ENCODE measurements around the gene FAM210B. TPM values are rescaled to one million over a fixed set of nuclear protein-coding genes. Genes with fewer than 3 reads are reported as not detected.

FAM210B gene
- total and polyA plus RNA-seq, 9 of the 15 experiments (the other 6 are each of a cell fraction or from before 2014, with no cell fraction given) = 12.1 to 87.3 (median 47.6) TPM

GRCh38 chr20:56369179-56369578 lies 10.4 kb downstream of the FAM210B start (continued):
- TF ChIP-seq ZNF830 (CRISPR knock-in tag; IDR thresholded peaks at IDR 0.05) (no peak), ESRRA (IDR thresholded peaks at IDR 0.05; ENCODE audit: borderline replicate concordance, low read depth) (no peak), FOXA3 (CRISPR knock-in tag; conservative IDR thresholded peaks at IDR 0.05 in 1 of 2, IDR thresholded peaks at IDR 0.05 in 1 of 2) (no peak), SMAD2 (IDR thresholded peaks at IDR 0.05; ENCODE audit: low read depth, low read length) (no peak), CREB1 (IDR thresholded peaks at IDR 0.05) (no peak), CREB1 (CRISPR knock-in tag; IDR thresholded peaks at IDR 0.05) (no peak), STAT6 (CRISPR knock-in tag; IDR thresholded peaks at IDR 0.05) (no peak)
- TF ChIP-seq, protein P1, sequence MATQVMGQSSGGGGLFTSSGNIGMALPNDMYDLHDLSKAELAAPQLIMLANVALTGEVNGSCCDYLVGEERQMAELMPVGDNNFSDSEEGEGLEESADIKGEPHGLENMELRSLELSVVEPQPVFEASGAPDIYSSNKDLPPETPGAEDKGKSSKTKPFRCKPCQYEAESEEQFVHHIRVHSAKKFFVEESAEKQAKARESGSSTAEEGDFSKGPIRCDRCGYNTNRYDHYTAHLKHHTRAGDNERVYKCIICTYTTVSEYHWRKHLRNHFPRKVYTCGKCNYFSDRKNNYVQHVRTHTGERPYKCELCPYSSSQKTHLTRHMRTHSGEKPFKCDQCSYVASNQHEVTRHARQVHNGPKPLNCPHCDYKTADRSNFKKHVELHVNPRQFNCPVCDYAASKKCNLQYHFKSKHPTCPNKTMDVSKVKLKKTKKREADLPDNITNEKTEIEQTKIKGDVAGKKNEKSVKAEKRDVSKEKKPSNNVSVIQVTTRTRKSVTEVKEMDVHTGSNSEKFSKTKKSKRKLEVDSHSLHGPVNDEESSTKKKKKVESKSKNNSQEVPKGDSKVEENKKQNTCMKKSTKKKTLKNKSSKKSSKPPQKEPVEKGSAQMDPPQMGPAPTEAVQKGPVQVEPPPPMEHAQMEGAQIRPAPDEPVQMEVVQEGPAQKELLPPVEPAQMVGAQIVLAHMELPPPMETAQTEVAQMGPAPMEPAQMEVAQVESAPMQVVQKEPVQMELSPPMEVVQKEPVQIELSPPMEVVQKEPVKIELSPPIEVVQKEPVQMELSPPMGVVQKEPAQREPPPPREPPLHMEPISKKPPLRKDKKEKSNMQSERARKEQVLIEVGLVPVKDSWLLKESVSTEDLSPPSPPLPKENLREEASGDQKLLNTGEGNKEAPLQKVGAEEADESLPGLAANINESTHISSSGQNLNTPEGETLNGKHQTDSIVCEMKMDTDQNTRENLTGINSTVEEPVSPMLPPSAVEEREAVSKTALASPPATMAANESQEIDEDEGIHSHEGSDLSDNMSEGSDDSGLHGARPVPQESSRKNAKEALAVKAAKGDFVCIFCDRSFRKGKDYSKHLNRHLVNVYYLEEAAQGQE (IDR thresholded peaks at IDR 0.05; ENCODE audit: borderline replicate concordance) = no peak
- TF ChIP-seq, protein P1 (CRISPR knock-in tag; IDR thresholded peaks at IDR 0.05; ENCODE audit: low read depth) = no peak
- TF ChIP-seq, protein P2, sequence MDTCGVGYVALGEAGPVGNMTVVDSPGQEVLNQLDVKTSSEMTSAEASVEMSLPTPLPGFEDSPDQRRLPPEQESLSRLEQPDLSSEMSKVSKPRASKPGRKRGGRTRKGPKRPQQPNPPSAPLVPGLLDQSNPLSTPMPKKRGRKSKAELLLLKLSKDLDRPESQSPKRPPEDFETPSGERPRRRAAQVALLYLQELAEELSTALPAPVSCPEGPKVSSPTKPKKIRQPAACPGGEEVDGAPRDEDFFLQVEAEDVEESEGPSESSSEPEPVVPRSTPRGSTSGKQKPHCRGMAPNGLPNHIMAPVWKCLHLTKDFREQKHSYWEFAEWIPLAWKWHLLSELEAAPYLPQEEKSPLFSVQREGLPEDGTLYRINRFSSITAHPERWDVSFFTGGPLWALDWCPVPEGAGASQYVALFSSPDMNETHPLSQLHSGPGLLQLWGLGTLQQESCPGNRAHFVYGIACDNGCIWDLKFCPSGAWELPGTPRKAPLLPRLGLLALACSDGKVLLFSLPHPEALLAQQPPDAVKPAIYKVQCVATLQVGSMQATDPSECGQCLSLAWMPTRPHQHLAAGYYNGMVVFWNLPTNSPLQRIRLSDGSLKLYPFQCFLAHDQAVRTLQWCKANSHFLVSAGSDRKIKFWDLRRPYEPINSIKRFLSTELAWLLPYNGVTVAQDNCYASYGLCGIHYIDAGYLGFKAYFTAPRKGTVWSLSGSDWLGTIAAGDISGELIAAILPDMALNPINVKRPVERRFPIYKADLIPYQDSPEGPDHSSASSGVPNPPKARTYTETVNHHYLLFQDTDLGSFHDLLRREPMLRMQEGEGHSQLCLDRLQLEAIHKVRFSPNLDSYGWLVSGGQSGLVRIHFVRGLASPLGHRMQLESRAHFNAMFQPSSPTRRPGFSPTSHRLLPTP (IDR thresholded peaks at IDR 0.05; ENCODE audit: borderline replicate concordance, extremely low read depth, insufficient read length) = no peak
